Keratinocyte (primary cell): ENCODE data around the gene MTCL1. TPM values are rescaled to one million over a fixed set of nuclear protein-coding genes. Genes with fewer than 3 reads are reported as not detected.
A peak's percentile ranks its signal among the peaks of the same experiment; 100 is the strongest.
"Not testable (repeated sequence)": the region's sequence is repeated elsewhere in the genome, so short reads cannot be mapped to it uniquely, and the experiment has no call there.

Experiments used
- DNase-seq: peaks from one replicate; pipeline ENCODE4 v3.0.0-alpha.2; 2011; ENCODE audit warnings: low read depth, missing footprints, low spot score
- FAIRE-seq: peaks from 2 replicates; lab custom pipeline; 2011; peaks lifted over from hg19 to GRCh38; lab: Jason Lieb, UNC
- H2AFZ ChIP-seq: 2 replicates; pipeline ENCODE4 v1.6.0; 2012; ENCODE audit warnings: low read length, control low read depth, inconsistent platforms; ENCODE audit not compliant: control insufficient read depth
- H3K27ac ChIP-seq: 2 replicates; pipeline ENCODE4 v1.5.1; 2011; ENCODE audit warnings: low read length; ENCODE audit not compliant: control insufficient read depth, insufficient read depth
- H3K27me3 ChIP-seq: 3 replicates; pipeline ENCODE4 v1.6.0; 2011; ENCODE audit warnings: low read length; ENCODE audit not compliant: control insufficient read depth, insufficient read depth; ENCODE audit errors: extremely low read depth
- H3K36me3 ChIP-seq, 2 experiments: 2 replicates in 1 of 2; 3 replicates in 1 of 2; pipeline ENCODE4 v1.5.1; 2011; ENCODE audit warnings: low read length in 2 of 2, mild to moderate bottlenecking in 1 of 2; ENCODE audit not compliant: control insufficient read depth in 2 of 2, insufficient read depth in 2 of 2; ENCODE audit errors: extremely low read depth in 1 of 2
- H3K4me1 ChIP-seq: 3 replicates; pipeline ENCODE4 v1.5.1; 2011; ENCODE audit warnings: low read length; ENCODE audit not compliant: control insufficient read depth, insufficient read depth; ENCODE audit errors: extremely low read depth
- H3K4me2 ChIP-seq: 3 replicates; pipeline ENCODE4 v1.6.0; 2011; ENCODE audit warnings: low read depth, low read length; ENCODE audit not compliant: control insufficient read depth, insufficient read depth; ENCODE audit errors: extremely low read depth
- H3K4me3 ChIP-seq, 3 experiments: fragments of 200-600 bp in 1 of 3; sonication (generic) in 1 of 3; 2 replicates in 2 of 3; 3 replicates in 1 of 3; pipeline ENCODE4 v1.5.1; 2011 to 2016; ENCODE audit warnings: low read length in 3 of 3, mild to moderate bottlenecking in 3 of 3, control low read depth in 2 of 3, inconsistent platforms in 1 of 3, low read depth in 1 of 3, mixed read lengths in 1 of 3, mixed run types in 1 of 3, moderate library complexity in 1 of 3; ENCODE audit not compliant: control insufficient read depth in 2 of 3, insufficient read depth in 2 of 3; ENCODE audit errors: extremely low read depth in 1 of 3
- H3K79me2 ChIP-seq: 2 replicates; pipeline ENCODE4 v1.6.0; 2012; ENCODE audit warnings: low read length; ENCODE audit not compliant: control insufficient read depth, insufficient read depth
- H3K9ac ChIP-seq: 3 replicates; pipeline ENCODE4 v1.6.0; 2011; ENCODE audit warnings: low read length; ENCODE audit not compliant: control insufficient read depth, insufficient read depth; ENCODE audit errors: extremely low read depth
- H3K9me1 ChIP-seq: 3 replicates; pipeline ENCODE4 v1.6.0; 2011; ENCODE audit warnings: low read length; ENCODE audit not compliant: control insufficient read depth, insufficient read depth; ENCODE audit errors: extremely low read depth
- H3K9me3 ChIP-seq: 2 replicates; pipeline ENCODE4 v1.5.1; 2012; ENCODE audit warnings: low read depth, low read length; ENCODE audit not compliant: control insufficient read depth
- H4K20me1 ChIP-seq: 3 replicates; pipeline ENCODE4 v1.6.0; 2011; ENCODE audit warnings: low read length; ENCODE audit not compliant: control insufficient read depth, insufficient read depth; ENCODE audit errors: extremely low read depth
- EZH2 ChIP-seq: IDR thresholded peaks from one replicate; pipeline ENCODE4 v1.6.1; 2012; ENCODE audit warnings: inconsistent platforms, mild to moderate bottlenecking, low read length, moderate library complexity
- dilution Hi-C: fragments of 300-500 bp; cut with MboI; formaldehyde crosslinking; loops from one replicate; pipeline ENCODE4 v1.7.0; 2020; ENCODE audit warnings: low sequenced_read_pairs; ENCODE audit not compliant: extremely low pct_ligation_motif_present
- polyA plus RNA-seq, 5 experiments: library from polyadenylated mRNA; depleted of rRNA in 3 of 5; stranded (reverse) in 3 of 5; stranded (forward) in 1 of 5; unstranded in 1 of 5; fragments of >200 nt; gene quantifications; 1 replicate in 1 of 5; 2 replicates in 3 of 5; 3 replicates in 1 of 5; pipeline versions ENCODE4 v1.2.1 to v1.2.3, GENCODE V29; 2011 to 2012; ENCODE audit warnings: missing spikeins in 2 of 5, low read depth in 1 of 5, low replicate concordance in 1 of 5
- TF ChIP-seq, protein P1 (sequence below), 3 experiments: IDR thresholded peaks in 1 of 3; conservative IDR thresholded peaks in 1 of 3; optimal IDR thresholded peaks in 1 of 3; 2 replicates in 2 of 3; 3 replicates in 1 of 3; pipeline versions ENCODE3 to v1.5.1; 2011; ENCODE audit warnings: low read length in 3 of 3, mild to moderate bottlenecking in 3 of 3, moderate library complexity in 2 of 3, control low read depth in 1 of 3, inconsistent platforms in 1 of 3; ENCODE audit not compliant: insufficient read depth in 2 of 3; ENCODE audit errors: extremely low read depth in 1 of 3

The MTCL1 gene
- polyA plus RNA-seq, 1 donor (not counting 4 experiments of a cell fraction or from before 2014, with no cell fraction given) = 15.4 TPM

DNA sequence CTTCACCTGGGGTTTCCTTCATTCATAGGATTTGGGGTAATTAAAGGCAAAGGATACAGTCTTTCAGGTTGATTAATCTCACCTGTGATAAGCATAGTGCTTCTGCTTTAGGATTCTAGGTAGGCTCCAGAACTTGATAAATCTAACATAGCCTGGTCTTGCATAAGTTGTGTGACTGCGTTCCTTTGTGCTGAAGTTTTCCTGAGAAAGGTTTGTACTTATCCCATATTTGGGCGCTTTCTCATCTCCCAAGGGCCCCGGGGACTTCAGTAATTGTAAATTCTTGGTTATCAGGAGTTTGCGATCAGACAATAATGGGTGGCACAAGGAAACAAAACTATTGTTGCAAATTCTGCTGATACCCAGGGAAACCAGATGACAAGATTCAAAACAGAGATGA is 53.1 kb downstream of the MTCL1 start:
- H3K79me2 ChIP-seq = peaks cover 22% of the 10 kb centered on the region
- FAIRE-seq (peak; percentile 9), DNase-seq (no peak)
- peaks cover 3% of the 10 kb centered on the region for H3K9me1 ChIP-seq
- no peak overlapping the region for H3K27ac ChIP-seq
- dilution Hi-C loops = no loop called here
- peaks cover 2% of the 10 kb centered on the region for H3K9me3 ChIP-seq
- H2AFZ ChIP-seq = no peak overlapping the region
- H3K4me1 ChIP-seq = peaks cover 25% of the 10 kb centered on the region
- no peak overlapping the region for H3K9ac ChIP-seq
- no peak overlapping the region for H3K4me3 ChIP-seq
- H3K36me3 ChIP-seq = peaks cover 11 to 33% of the 10 kb centered on the region in 2 experiments
- TF ChIP-seq EZH2 = no peak
- TF ChIP-seq, protein P1, sequence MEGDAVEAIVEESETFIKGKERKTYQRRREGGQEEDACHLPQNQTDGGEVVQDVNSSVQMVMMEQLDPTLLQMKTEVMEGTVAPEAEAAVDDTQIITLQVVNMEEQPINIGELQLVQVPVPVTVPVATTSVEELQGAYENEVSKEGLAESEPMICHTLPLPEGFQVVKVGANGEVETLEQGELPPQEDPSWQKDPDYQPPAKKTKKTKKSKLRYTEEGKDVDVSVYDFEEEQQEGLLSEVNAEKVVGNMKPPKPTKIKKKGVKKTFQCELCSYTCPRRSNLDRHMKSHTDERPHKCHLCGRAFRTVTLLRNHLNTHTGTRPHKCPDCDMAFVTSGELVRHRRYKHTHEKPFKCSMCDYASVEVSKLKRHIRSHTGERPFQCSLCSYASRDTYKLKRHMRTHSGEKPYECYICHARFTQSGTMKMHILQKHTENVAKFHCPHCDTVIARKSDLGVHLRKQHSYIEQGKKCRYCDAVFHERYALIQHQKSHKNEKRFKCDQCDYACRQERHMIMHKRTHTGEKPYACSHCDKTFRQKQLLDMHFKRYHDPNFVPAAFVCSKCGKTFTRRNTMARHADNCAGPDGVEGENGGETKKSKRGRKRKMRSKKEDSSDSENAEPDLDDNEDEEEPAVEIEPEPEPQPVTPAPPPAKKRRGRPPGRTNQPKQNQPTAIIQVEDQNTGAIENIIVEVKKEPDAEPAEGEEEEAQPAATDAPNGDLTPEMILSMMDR (optimal IDR thresholded peaks at IDR 0.05 in 1 of 3, IDR thresholded peaks at IDR 0.05 in 1 of 3, conservative IDR thresholded peaks at IDR 0.05 in 1 of 3; ENCODE audit: extremely low read depth in 1 of 3, insufficient read depth in 2 of 3, low read length in 3 of 3) = no peak
- H3K4me2 ChIP-seq = no peak overlapping the region
- no peaks in the 10 kb centered on the region for H3K27me3 ChIP-seq
- no peaks in the 10 kb centered on the region for H4K20me1 ChIP-seq

DNA sequence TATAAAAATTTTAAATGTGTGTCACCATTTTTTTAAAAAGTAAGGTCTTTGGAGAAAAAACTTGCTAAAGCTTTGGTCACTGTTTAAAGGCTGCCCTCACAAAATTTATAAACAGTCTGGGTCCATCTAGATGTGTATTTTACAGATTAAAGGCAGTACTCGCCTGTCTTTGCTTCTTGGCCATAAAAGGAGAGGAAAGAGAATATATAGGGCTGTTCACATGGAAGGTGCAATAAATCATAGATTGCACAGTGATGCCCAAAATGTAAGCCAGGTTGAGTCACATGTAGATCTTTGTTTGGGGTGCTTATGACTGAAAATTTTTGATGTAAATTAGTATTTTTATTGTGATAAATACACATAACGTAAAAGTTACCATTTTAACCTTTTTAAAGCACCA is 55.6 kb downstream of the MTCL1 start:
- Histone ChIP-seq H3K27me3 (no peaks in the 10 kb centered on the region), H3K27ac (no peak overlapping the region), H3K4me1 (peaks cover 14% of the 10 kb centered on the region), H3K36me3 (peaks cover 11 to 37% of the 10 kb centered on the region in 2 experiments), H3K9me1 (peaks cover 3% of the 10 kb centered on the region), H2AFZ (no peak overlapping the region), H3K9ac (no peak overlapping the region), H4K20me1 (no peaks in the 10 kb centered on the region), H3K4me3 (no peak overlapping the region), H3K79me2 (peaks cover 13% of the 10 kb centered on the region), H3K4me2 (no peak overlapping the region), H3K9me3 (peaks cover 2% of the 10 kb centered on the region)
- DNase-seq (no peak), FAIRE-seq (no peak)
- dilution Hi-C loops = no loop called here
- TF ChIP-seq, protein P1 (optimal IDR thresholded peaks at IDR 0.05 in 1 of 3, IDR thresholded peaks at IDR 0.05 in 1 of 3, conservative IDR thresholded peaks at IDR 0.05 in 1 of 3; ENCODE audit: extremely low read depth in 1 of 3, insufficient read depth in 2 of 3, low read length in 3 of 3) = no peak
- no peak for TF ChIP-seq EZH2

- H2AFZ ChIP-seq, H4K20me1 ChIP-seq, H3K9ac ChIP-seq, H3K27ac ChIP-seq, H3K9me1 ChIP-seq, H3K4me3 ChIP-seq, H3K9me3 ChIP-seq, H3K27me3 ChIP-seq, FAIRE-seq, DNase-seq, H3K4me2 ChIP-seq, dilution Hi-C loops: not testable (repeated sequence)
- H3K4me1 ChIP-seq = peaks cover 13% of the 10 kb centered on the region
- peaks cover 13% of the 10 kb centered on the region for H3K79me2 ChIP-seq
- peaks cover 11 to 41% of the 10 kb centered on the region in 2 experiments for H3K36me3 ChIP-seq
Measured at GRCh38 chr18:8761535-8761934, 56.2 kb downstream of the MTCL1 start.
